GM21526 (cell line): Measurements from ENCODE around the gene E2F1.

Experiments used
- ATAC-seq: cut with Tn5 transposase; IDR thresholded peaks from one replicate; pipeline ENCODE4 v1.9.1; 2021; ENCODE audit warnings: moderate library complexity; ENCODE audit not compliant: unreplicated experiment, low FRiP score

E2F1 gene

DNA sequence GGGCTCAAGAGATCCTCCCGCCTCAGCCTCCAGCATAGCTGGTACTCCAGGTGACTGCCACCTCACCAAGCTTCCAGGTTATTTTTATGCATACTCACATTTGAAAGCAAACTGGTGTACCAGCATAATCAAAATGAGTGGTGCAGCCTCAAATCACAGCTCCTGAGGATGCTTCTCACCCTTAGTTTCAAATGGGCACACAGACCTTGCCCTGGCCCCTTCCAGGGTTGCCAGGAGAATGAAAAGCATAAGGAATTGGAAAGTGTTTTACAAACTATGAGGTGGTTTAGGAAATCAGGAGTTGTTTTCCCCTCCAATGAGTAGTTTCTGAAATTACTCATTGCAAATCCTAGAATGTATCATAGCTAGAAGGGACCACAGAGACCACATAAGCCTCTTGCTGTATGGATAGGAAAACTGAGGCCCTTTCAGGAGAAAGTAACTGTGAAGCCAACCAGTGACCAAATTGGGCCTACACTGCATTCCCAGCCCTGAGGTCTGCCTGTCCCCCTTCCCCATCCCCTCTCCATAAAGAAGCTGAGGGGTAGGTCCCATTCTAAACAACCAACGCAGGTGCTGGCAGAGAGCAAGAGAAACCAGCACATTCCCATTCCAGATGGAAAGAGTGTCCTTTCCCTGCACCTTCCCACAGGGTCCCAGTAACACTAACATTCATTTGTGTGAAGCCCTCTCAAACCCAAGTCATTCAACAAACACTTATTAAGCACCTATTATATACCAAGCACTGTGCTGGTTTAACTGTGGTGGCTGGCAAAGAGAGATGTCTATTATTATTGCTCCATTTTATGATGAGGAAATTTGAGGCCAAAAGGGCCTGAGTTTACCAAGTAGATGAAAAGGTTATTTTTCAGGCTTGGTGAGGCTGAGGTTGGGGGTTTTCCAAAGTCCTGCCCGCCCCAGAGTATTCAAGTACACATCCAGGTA lies 2.1 kb upstream of the E2F1 start:
- no peak for ATAC-seq

DNA sequence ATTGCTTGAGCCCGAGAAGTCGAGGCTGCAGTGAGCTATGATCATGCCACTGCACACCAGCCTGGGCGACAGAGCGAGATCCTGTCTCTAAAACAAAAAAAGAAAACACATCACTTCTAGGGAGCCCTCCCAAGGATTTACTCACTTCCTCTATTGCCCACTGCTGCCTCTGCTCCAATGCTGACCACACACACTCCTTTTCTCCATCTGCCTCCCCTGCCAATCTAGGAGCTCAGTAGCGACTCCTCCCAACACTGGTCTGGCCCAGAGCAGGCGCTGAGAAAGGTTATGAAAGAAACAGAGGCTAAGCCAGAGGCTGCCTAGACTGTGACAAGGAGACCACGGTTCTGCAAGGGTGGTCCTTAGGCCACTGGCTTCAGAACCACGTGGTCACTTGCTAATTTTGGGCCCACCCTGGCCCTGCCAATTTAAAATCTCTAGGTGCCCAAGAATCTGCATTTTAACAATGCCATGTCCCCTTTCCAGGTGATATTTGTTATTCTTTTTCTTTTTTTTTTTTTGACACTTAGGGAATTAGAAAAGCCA lies 1.3 kb upstream of the E2F1 start:
- no peak for ATAC-seq

DNA sequence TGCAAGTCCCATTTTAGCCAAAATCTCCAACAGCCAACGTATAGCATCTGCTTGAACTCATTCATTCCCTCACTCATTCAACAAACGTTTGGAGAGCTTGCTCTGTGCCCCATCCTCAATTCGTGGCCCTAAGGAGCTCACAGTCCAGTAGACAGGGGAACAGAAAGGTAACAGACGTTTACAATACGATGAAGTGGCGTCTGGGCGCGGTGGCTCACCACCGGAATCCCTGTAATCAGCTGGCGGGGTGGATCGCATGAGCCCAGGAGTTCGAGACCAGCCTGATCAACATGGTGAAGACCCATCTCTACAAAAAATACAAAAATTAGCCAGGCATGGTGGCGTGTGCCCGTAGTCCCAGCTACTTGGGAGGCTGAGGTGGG lies 790 bp upstream of the E2F1 start:
- no peak for ATAC-seq

DNA sequence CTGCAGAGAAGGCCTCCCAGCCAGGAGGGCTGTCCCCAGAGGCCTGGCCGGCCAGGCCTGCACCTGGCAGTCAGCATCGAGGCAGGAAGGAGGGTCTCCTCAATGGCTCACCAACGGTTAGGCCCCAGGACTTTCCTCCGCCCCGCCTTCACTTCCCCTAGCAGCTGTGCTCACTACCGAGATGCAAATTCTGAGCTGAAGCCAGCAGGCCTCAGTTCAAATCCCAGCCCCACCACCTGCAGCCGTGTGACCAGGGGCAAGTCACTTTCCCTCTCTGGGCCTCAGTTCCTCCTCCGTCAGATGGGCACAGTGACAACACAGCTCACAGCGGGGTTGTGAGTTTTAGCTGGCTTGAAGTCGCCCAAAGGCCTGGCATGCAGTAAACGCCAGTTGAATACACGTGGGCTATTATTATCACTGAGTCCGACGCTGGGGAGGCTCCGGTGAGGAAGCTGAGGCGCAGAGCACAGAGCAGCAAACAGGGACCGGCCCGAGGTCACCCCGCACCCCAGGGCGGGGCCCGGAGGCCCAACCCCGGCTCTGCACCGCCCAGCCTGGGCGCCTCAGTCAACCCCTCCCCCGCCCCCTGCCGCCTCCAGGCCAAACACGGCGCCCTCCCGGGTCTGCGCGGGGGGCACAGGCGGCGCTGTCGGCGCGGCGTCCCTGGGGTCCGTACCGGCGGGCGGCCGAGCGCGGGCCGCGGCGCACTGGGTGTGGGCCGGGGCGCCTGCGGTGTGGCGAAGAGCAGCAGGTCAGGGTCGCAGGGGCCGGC lies 671 bp downstream of the E2F1 start:
- peak; percentile 36 for ATAC-seq

DNA sequence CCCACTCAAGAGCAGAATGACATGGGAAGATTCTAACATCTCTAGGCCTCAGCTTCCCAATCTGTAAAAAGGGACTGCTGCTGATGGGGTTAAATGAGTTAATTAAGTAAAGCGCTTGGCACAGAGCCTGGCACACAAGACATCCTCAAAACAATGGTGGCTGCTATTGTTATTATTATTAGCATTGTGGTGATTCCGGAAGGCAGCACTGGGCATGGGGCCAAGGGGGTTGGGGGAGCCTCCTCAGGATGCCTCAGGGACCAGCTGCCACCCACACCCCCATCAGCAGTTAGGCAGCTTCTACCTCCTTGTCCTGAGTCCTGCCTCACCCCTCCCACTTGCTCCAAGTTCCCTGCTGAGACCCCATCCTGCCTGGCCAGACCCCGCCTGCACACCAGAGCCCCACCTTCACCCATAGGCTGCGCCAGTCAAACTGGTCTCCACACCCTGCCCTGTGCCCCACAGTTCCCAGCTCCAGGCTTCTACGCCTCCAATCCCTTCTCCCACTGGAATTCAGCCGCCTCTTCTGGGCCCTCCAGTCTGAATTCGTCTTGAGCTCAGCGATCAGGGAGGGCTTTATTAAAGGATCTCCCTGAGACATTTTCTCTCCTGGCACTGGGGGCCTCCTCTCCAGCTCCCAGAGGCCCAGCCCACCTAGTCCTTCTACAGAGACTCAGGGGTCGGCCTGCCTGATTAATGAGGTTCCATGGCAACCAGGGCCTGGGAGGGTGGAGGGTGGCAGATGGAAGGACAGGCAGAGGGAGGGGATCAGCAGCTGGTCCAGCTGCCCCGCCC lies 1.5 kb downstream of the E2F1 start:
- ATAC-seq = no peak

DNA sequence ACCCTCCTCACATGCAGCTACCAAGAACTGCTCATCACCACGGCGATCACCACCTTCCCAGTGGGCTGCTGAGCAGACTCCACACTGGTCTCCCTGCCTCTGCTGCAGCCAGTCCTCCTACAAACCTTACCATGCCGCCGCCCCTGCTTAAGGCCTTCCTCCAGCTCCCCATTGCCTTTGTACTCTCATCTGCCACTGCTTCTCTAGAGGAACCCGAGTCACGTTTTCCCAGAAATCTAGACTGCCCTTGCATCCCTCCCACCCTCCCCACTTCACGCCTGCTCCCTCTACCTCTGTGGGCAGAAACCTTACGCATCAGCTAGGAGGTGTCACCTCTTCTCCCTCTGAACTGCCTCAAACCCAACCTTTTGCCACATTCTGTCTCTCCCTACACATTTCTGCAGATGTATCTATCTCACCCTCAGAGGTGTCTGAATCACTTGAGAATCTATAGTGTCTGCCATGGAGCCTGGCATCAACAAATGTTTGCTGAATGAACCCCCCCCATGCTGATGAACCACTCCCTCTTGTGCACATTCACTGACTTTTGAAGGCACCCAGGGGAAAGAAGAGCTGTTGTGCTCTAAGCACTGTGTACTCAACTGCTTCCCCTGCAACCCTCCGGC lies 4.3 kb downstream of the E2F1 start:
- ATAC-seq = no peak

DNA sequence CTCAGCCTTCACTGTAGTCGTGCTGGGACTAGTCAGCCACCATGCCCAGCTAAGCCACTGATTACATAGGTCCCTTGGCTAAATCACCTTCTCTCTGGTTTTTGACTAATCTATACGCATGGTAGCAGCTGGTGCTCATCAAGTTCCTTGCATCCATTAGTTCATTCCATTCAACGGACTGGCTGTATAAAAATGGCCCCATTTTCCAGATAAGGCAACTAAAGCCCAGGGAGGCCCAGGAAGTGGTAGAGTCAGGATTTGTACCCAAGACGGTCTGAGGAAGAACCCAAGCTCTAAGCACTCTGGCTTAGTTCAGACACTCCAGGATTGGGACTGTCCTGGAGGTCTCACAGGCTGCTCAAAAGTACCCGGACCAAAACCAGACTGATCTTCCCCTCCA lies 4.9 kb downstream of the E2F1 start:
- ATAC-seq = no peak

DNA sequence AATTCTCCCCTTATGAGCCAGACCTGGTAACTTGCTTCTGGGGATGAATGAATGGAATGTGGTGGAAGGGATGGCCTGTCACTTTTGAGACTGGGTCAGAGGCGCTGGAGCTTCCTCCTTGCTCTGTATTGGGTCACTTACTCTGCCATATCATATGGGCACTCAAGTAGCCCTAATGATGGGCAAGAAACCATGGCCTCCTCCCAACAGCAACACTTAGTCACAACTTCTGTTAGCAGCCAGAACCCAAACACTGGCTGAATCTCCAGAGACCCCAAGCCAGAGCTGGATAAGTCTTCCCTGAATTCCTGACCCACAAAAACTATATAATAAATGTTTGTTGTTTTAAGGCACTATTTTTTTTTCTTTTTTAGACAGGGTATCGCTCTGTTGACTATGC lies 5.5 kb downstream of the E2F1 start:
- ATAC-seq = no peak

DNA sequence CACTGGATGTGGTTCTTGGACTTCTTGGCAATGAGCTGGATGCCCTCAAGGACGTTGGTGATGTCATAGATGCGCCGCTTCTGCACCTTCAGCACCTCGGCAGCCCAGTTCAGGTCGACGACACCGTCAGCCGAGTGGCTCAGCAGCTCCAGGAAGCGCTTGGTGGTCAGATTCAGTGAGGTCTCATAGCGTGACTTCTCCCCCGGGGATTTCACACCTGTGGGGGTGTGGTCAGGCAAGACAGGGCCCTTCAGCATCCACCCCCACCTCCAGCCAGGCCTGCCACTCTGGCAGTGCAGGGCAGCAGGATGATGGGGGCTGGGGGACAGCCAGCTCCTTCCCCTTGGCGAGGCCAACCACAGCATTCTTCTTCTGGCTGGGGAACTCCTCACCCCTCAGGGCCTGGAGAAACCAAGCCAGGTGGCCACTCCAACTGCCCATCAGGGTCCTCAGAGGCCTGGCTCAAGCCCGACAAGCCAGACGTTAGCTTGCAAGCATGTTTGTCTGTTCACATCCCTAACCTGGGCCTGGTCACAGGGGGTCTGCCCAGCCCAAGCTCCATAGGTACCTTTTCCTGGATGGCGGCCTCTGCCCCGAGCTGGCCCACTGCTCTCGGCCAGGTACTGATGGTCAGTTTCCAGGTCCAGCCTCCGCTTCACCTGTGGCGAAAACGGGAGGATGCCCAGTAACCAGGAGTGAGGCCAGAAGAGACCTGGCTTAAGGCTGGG lies 6.3 kb downstream of the E2F1 start:
- ATAC-seq = no peak

DNA sequence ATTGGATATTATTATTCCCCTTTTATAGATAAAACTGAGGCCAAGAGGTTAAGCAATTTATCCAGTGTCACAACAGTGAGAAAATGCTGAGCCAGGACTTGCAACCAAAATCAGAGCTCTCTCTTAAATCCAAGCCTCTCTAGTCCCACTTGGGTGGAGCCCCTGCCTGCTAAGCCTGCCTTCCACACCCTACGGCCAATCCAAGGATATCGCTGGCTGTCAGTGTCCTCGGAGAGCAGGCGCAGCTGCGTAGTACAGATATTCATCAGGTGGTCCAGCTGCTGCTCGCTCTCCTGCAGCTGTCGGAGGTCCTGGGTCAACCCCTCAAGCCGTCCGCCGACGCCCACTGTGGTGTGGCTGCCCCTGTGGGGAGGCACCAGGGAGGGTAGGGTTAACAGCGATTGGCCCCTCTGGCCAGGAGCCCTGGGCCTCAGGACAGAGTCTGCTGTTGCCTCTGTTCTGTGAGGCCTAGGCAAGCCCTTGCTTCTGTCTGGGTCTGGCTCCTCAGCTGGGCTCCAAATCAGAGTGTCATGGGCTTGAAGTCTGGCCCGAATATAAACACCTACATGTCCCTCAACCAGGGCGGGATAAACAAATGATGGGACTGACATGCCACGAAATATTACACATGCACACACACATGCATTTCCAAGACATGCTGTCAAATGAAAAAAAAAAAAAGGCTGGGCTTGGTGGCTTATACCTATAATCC lies 8.0 kb downstream of the E2F1 start:
- ATAC-seq = no peak

DNA sequence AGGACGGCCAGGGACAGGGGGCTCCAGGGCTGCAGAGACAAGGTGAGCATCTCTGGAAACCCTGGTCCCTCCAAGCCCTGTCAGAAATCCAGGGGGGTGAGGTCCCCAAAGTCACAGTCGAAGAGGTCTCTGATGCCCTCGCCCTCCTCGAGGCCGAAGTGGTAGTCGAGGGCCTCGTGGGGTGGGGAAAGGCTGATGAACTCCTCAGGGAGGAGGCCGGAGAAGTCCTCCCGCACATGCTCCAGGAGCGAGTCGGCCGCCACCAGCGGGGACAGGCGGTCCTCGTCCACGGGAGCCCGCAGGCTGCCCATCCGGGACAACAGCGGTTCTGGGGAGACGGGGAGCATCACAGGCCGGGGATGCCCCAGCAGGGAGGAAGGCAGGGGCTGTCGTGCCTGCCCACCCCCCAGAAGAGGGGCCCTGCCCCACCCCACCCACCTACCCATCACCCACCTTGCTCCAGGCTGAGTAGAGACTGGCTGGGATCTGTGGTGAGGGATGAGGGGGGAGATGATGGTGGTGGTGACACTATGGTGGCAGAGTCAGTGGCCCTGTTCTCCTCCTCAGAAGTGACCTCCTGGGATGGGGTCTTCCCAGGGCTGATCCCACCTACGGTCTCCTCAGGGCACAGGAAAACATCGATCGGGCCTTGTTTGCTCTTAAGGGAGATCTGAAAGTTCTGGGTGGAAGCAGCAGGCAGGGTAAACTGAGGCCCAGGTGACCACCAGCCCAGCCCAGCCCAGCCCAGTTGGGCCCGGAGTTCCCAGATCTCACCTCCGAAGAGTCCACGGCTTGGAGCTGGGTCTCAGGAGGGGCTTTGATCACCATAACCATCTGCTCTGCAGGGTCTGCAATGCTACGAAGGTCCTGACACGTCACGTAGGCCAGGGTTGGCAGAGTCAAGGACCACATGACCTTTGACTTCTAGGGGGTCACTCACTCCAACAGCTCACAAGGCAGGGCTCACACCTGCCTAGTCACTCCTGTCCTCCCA lies 9.2 kb downstream of the E2F1 start:
- no peak for ATAC-seq

DNA sequence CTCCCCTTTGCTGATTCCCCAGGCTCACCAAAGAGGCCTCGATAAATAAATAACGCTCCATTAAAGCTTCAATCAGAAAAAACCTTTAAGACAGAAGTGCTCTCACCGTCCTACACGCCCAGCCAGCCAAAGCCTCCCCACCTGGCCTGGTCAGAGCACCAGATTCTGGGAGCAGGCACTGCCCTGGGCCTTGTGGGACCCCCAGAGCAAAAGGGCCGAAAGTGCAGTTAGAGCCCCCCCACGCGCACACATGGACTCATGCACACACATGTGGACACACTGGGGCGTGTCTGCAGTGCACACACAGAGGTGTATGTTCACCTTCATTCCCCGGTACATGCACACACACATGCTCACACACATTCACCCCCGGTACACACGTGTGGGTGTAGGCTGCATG lies 10.1 kb downstream of the E2F1 start:
- no peak for ATAC-seq

DNA sequence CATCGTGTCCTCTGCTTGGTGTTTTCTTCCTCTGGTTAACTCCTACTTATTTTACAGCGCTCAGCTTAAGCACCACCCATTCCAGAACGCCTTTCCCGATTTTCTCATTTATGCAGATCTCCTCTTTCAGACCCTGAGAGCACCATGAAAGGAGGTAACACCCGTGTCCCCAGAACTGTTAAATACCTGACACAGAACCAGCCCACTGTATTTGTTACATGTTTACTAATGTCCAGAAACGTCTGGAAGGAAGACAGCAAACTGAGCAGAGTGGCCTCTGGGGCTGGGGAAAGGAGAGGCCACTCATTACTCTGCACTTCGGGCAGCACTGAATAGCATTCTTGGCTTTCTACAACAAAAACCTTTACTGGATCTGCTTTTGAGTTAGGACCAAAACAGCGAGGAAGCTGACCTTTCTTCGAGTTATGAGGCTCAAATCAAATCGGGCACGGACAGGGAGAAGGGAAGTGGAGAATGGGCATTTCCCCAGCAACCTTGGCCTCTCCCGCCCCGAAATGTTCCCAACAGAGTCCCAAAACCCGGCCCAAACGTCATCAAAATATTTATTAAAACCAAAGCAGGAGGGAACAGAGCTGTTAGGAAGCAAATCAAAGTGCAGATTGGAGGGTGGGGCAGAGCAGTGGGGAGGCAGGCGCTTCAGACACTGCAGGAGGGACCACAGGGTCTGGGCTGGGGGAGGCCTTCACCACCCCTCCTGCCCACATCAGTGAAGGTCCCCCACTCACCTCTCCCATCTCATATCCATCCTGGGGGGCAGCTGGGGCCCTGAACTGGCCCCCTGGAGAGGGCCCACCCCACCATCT lies 10.8 kb downstream of the E2F1 start:
- no peak for ATAC-seq

DNA sequence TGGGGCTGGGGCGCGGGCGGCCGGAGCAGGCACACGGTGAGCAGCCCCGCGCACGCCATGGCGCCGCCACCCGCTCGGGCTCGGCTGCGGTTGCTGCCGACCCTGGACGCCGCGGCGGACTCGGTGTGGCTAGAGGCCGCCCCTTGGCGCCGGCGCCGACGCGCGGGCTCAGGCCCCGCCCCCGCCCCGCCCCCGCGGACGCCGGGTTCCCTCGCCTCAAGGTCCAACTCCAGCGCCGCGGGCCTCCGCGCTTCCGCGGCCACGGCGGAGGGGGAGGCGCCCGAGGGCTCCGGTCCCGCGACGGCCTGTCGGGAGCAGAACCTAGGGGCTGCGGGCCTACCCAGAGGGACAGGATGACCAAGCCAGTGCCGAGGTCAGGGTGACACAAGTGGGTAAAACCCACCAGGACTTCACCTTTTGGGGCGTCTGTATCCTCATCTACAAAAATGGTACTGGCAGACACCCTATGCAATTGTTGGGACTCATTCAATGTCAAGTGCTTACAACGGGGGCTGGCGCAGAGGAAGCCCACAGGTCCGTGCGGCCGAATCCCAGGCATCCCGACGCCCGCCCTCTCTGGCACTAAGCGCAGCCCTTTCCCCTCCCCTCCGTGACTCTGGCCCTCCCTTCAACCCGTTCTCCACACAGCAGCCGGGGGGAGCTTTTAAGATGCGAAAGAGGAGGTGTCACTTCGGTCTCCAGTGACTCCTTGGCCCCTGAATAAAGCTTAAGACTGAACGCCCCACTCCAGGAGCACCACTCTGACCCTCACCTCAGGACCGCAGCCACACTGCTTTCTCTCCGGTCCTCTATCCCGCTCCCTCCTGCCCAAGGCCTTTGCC lies 11.7 kb downstream of the E2F1 start, which contains the start of gene NECAB3:
NECAB3 (minus strand) TSS at position 135 of the 842 bp plus-strand sequence; CDS start at position 59, 76 bp downstream.
- peak; percentile 48 for ATAC-seq

DNA sequence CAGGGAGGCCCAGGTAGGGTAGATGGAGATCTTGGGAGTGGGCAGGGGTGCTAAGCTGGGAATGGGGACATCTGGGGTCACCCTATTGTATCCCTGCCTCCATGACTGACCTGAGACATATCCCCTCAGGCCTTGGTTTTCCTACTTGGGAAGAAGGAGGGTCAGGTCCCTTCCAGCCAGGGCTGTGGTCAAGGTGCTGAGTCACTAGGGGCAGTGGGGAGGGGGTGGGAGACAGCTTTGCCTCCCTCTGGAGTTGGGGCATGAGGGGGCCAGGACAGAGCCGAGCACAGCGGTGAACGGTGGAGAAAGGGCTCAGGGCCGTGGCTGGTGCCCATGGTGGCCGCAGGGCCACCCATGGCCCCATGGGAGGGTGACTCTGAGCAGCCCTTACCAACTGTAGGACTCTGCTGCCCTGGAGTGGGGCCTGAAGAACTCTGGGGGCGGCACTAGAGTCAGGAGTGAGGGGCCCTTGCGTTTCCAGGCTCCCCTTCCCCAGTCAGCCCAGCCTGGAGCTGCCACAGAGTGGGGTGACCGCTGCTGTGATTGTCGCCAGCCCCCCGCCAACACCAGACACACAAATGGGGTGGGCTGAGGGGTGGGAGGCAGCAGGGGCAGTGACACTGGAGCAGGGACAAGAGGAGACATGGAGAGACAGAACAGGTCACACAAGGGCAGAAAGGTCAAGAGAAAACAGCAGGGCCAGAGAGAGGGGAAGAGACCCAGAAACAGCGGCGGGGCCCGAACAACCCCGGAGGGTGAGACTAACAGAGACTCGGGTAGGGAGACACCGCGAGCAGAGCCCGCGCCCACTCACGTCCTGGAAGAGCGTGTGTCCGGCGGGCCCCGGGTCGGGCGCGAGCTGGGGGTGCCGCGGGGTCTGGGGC lies 12.5 kb downstream of the E2F1 start:
- no peak for ATAC-seq
